Measurements from ENCODE around the gene ADGRL1.

ADGRL1 gene

DNA sequence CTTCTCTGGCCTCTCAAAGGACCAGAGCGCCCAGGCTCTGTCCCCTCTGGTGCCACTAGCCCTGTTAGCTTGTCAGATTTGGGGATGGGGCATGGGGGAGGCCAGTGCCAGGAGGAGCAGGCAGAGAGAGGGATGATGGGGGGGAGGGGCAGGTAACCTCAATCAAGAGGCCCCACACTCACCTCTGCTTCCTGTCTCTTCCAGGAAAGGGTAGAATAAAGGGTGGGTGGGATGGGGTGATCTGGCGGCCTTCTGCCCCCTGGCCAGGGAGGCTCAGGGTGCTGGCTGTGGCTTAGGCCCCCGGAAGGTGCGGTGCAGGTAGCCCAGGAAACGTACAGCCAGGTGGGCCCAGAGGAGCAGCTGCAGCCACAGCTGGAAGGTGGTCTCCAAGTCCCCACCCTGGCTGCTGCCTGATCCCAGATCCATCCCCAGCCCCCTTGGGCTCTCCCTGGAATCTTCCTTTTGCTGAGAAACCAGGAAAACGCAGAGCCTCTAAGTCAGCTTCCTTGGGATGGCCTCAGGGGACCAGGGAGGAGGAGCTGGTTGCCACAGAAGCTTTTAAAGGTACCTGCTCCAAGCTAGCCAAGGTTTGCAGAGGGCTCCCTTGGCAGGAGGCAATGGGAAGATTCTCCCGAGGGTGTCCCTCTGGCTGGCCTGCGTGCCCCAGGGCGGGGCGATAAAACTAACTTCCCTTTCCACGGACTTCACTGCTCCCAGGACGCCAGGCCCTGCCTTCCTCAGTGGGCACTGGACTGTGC lies 93.7 kb downstream of the ADGRL1 start:
- ATAC-seq, result no peak

DNA sequence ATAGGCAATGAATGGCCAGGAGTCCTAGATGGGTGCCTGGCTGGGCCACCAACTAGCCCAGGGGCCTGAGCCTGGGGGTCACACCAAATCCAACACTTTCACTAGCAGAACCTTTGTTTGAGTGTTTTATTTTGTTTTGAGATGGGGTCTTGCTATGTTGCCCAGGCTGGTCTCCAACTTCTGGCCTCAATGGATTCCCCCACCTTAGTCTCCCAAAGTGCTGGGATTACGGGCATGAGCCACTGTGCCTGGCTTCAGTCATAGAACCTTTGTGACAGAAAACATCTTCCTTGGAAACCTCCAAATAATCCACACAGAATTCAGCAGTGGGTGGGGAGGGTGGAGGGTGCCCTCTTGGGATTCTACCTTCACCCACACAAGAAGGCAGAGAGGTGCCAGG lies 94.5 kb downstream of the ADGRL1 start:
- TF ChIP-seq GLIS3 (CRISPR knock-in tag; IDR thresholded peaks at IDR 0.05) (no peak), ZFP3 (CRISPR knock-in tag; IDR thresholded peaks at IDR 0.05) (no peak), PPARA (CRISPR knock-in tag; IDR thresholded peaks at IDR 0.05; ENCODE audit: borderline replicate concordance) (no peak), ESRRG (CRISPR knock-in tag; IDR thresholded peaks at IDR 0.05) (no peak), OSR1 (CRISPR knock-in tag; IDR thresholded peaks at IDR 0.05) (no peak), RARB (CRISPR knock-in tag; IDR thresholded peaks at IDR 0.05) (no peak), CSDC2 (CRISPR knock-in tag; IDR thresholded peaks at IDR 0.05) (no peak), ZNF8 (CRISPR knock-in tag; IDR thresholded peaks at IDR 0.05) (no peak)
- TF ChIP-seq, protein P1, sequence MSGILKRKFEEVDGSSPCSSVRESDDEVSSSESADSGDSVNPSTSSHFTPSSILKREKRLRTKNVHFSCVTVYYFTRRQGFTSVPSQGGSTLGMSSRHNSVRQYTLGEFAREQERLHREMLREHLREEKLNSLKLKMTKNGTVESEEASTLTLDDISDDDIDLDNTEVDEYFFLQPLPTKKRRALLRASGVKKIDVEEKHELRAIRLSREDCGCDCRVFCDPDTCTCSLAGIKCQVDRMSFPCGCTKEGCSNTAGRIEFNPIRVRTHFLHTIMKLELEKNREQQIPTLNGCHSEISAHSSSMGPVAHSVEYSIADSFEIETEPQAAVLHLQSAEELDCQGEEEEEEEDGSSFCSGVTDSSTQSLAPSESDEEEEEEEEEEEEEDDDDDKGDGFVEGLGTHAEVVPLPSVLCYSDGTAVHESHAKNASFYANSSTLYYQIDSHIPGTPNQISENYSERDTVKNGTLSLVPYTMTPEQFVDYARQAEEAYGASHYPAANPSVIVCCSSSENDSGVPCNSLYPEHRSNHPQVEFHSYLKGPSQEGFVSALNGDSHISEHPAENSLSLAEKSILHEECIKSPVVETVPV (CRISPR knock-in tag; IDR thresholded peaks at IDR 0.05), result no peak
- no peak for ATAC-seq

More for the DNA sequence above, 93.7 kb downstream of the ADGRL1 start:
- TF ChIP-seq TCF4 (CRISPR knock-in tag; IDR thresholded peaks at IDR 0.05; ENCODE audit: borderline replicate concordance), result no peak
- TF ChIP-seq, protein P2, sequence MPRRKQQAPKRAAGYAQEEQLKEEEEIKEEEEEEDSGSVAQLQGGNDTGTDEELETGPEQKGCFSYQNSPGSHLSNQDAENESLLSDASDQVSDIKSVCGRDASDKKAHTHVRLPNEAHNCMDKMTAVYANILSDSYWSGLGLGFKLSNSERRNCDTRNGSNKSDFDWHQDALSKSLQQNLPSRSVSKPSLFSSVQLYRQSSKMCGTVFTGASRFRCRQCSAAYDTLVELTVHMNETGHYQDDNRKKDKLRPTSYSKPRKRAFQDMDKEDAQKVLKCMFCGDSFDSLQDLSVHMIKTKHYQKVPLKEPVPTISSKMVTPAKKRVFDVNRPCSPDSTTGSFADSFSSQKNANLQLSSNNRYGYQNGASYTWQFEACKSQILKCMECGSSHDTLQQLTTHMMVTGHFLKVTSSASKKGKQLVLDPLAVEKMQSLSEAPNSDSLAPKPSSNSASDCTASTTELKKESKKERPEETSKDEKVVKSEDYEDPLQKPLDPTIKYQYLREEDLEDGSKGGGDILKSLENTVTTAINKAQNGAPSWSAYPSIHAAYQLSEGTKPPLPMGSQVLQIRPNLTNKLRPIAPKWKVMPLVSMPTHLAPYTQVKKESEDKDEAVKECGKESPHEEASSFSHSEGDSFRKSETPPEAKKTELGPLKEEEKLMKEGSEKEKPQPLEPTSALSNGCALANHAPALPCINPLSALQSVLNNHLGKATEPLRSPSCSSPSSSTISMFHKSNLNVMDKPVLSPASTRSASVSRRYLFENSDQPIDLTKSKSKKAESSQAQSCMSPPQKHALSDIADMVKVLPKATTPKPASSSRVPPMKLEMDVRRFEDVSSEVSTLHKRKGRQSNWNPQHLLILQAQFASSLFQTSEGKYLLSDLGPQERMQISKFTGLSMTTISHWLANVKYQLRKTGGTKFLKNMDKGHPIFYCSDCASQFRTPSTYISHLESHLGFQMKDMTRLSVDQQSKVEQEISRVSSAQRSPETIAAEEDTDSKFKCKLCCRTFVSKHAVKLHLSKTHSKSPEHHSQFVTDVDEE (CRISPR knock-in tag; IDR thresholded peaks at IDR 0.05), result no peak
- no peak for TF ChIP-seq BACH2 (CRISPR knock-in tag; IDR thresholded peaks at IDR 0.05; ENCODE audit: borderline replicate concordance)
- TF ChIP-seq, protein P1 (CRISPR knock-in tag; IDR thresholded peaks at IDR 0.05), result no peak
- no peak for TF ChIP-seq ARNTL (CRISPR knock-in tag; IDR thresholded peaks at IDR 0.05; ENCODE audit: borderline replicate concordance, low read depth)
- no peak for TF ChIP-seq ZNF8 (CRISPR knock-in tag; IDR thresholded peaks at IDR 0.05)
- no peak for TF ChIP-seq ZFP3 (CRISPR knock-in tag; IDR thresholded peaks at IDR 0.05)
- TF ChIP-seq SNAI2 (CRISPR knock-in tag; IDR thresholded peaks at IDR 0.05), result no peak
- no peak for TF ChIP-seq ZFP30 (CRISPR knock-in tag; IDR thresholded peaks at IDR 0.05)
- TF ChIP-seq, protein P3, sequence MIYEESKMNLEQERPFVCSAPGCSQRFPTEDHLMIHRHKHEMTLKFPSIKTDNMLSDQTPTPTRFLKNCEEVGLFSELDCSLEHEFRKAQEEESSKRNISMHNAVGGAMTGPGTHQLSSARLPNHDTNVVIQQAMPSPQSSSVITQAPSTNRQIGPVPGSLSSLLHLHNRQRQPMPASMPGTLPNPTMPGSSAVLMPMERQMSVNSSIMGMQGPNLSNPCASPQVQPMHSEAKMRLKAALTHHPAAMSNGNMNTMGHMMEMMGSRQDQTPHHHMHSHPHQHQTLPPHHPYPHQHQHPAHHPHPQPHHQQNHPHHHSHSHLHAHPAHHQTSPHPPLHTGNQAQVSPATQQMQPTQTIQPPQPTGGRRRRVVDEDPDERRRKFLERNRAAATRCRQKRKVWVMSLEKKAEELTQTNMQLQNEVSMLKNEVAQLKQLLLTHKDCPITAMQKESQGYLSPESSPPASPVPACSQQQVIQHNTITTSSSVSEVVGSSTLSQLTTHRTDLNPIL (CRISPR knock-in tag; IDR thresholded peaks at IDR 0.05; ENCODE audit: low read depth), result no peak
- no peak for TF ChIP-seq ZNF70 (CRISPR knock-in tag; IDR thresholded peaks at IDR 0.05)
- no peak for TF ChIP-seq ZC3H10 (CRISPR knock-in tag; IDR thresholded peaks at IDR 0.05)
- no peak for TF ChIP-seq POU6F1 (CRISPR knock-in tag; IDR thresholded peaks at IDR 0.05; ENCODE audit: borderline replicate concordance, low read depth)
- TF ChIP-seq CSDC2 (CRISPR knock-in tag; IDR thresholded peaks at IDR 0.05), result no peak
- TF ChIP-seq ESRRG (CRISPR knock-in tag; IDR thresholded peaks at IDR 0.05), result no peak
- no peak for TF ChIP-seq GLIS3 (CRISPR knock-in tag; IDR thresholded peaks at IDR 0.05)
- no peak for TF ChIP-seq PPARA (CRISPR knock-in tag; IDR thresholded peaks at IDR 0.05; ENCODE audit: borderline replicate concordance)
- TF ChIP-seq PATZ1 (CRISPR knock-in tag; IDR thresholded peaks at IDR 0.05; ENCODE audit: borderline replicate concordance), result no peak
